Choroid plexus epithelial cell (primary cell): ENCODE results near the gene CD320.
"Not testable (repeated sequence)": the region's sequence is repeated elsewhere in the genome, so short reads cannot be mapped to it uniquely, and the experiment has no call there.

Experiments
- DNase-seq: peaks from one replicate; pipeline ENCODE4 v3.0.0-alpha.2; 2010; ENCODE audit warnings: low read depth
- H3K4me3 ChIP-seq: 2 replicates; pipeline ENCODE4 v1.5.1; 2011; ENCODE audit warnings: low read depth, mild to moderate bottlenecking, control low read depth, low read length, moderate library complexity
- CTCF ChIP-seq: conservative IDR thresholded peaks from 2 replicates; pipeline ENCODE4 v1.5.1; 2011; ENCODE audit warnings: low read depth, mild to moderate bottlenecking, control low read depth, inconsistent platforms, low read length, moderate library complexity

The CD320 gene

DNA sequence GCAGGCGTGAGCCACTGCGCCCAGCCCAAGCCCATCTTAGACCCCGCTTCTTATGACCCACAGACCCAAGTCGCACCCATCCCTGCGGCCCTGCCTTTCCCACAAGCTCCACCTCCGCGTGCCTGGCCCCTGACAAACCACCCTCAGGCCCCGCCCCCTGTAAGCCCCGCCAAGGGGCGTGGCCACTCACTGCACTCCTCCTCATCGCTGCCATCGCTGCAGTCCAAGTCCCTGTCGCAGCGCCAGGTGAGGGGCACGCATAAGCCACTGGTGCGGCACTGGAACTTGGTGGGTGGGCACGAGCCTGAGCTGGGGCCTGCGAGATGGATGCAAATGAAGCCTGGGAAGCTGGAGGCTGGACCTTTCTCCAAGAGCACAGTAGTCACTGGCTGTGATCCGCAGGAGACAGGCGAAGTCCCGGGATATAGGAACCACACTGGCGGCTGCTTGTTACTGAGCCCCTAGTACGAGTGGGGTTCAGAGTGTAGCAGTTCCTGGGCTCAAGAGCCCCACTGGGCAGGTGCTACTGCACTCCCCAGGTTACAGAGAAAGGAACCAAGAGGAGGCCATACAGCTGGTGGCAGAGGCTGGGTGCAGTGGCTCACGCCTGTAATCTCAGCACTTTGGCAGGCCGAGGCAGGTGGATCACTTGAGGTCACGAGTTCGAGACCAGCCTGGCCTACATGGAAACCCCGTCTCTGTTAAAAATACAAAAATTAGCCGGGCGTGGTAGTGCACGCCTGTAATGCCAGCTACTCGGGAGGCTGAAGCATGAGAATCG is 3.1 kb downstream of the CD320 start:
- no peak for TF ChIP-seq CTCF
- no peak for DNase-seq
- no peak overlapping the region for H3K4me3 ChIP-seq

DNA sequence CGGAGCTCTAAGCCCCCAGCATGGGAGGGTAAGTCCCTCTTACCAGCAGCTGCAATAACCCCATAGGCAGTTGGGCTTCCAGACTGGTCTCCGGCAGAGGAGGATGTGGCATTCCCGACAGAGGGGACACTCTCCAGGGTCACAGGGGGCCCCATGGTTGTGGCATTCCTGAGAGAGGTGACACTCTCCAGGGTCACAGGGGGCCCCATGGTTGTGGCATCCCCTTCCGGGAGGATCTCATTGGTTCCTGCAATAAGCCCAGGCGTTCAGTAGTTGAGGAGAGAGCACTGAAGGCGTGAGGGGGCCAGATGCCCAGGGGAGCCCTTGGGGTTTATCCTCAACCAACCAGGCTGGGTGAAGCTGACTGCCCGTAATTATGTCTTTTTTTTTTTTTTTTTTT is 5.4 kb downstream of the CD320 start:
- H3K4me3 ChIP-seq, result no peak overlapping the region
- no peak for TF ChIP-seq CTCF
- DNase-seq, result no peak

GRCh38 chr19:8302357-8302691 is 5.8 kb downstream of the CD320 start:
- TF ChIP-seq CTCF, result no peak
- peak; percentile 20 for DNase-seq

DNA sequence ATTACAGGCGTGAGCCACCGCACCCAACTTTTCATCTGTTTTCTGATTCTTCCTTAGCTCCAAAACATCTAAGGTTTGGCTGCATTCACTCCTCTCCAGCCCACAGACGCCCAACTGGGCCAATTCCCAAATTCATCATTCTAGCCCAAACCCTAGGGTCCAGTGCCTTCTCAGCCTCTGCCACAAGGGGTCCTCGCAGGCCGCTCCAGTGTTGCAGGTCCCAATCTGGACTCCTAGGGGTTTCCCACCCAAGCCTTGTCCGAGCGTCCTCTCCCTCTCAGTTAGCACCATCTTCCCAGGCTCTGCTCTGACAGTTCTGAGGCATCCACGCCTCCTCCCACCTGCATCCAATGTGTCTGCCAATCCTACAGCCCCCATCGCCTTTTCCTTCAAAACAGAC is 16.8 kb downstream of the CD320 start:
- H3K4me3 ChIP-seq, DNase-seq: not testable (repeated sequence)

More at GRCh38 chr19:8302357-8302691, 5.8 kb downstream of the CD320 start:
- H3K4me3 ChIP-seq, result no peak overlapping the region

- H3K4me3 ChIP-seq, DNase-seq: not testable (repeated sequence)
Measured at GRCh38 chr19:8276508-8276907, 31.6 kb downstream of the CD320 start.

GRCh38 chr19:8269724-8270123 is 38.4 kb downstream of the CD320 start:
- no peak for TF ChIP-seq CTCF
- H3K4me3 ChIP-seq, result no peak overlapping the region
- DNase-seq, result no peak

- no peak for DNase-seq
- TF ChIP-seq CTCF, result no peak
- no peak overlapping the region for H3K4me3 ChIP-seq
Measured at GRCh38 chr19:8265872-8266271, 42.3 kb downstream of the CD320 start.

DNA sequence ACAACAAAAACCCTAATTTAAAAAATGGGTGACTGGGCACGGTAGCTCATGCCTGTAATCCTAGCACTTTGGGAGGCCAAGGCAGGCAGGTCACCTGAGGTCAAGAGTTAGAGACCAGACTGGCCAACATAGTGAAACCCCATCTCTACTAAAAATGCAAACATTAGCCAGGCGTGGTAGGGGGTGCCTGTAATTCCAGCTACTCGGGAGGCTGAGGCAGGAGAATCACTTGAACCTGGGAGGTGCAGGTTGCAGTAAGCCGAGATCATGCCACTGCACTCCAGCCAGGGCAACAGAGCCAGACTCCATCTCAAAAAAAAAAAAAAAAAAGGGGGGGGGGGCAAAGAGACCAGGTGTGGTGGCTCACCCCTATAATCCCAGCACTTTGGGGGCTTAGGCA is 43.9 kb downstream of the CD320 start:
- H3K4me3 ChIP-seq, DNase-seq: not testable (repeated sequence)

GRCh38 chr19:8262431-8262830 is 45.7 kb downstream of the CD320 start:
- H3K4me3 ChIP-seq, result no peak overlapping the region
- DNase-seq, result no peak
- no peak for TF ChIP-seq CTCF
